ENCODE data around the gene PBXIP1. TPM values are rescaled to one million over a fixed set of nuclear protein-coding genes. Genes with fewer than 3 reads are reported as not detected.

PBXIP1 gene
- total RNA-seq = 41.0 and 47.8 TPM in 2 replicates

GRCh38 chr1:154955718-154956543, at the start of gene PBXIP1:
TSS of gene PBXIP1 (minus strand) at chr1:154956099. CDS start at chr1:154953721, 2,378 bp downstream.

GRCh38 chr1:155002464-155003226, 46.7 kb upstream of the PBXIP1 start, which contains the start of gene ZBTB7B:
TSS of gene ZBTB7B (plus strand) at chr1:155002802. CDS start at chr1:155014661, 11,859 bp downstream.

GRCh38 chr1:154993572-154994268, 37.8 kb upstream of the PBXIP1 start, which contains the start of gene LENEP:
TSS of gene LENEP (plus strand) at chr1:154993586. CDS start at chr1:154993608, 22 bp downstream.

GRCh38 chr1:154982897-154983648, 27.2 kb upstream of the PBXIP1 start, which contains the start of gene FLAD1:
TSS of gene FLAD1 (plus strand) at chr1:154983344. CDS start at chr1:154983695, 351 bp downstream.

GRCh38 chr1:154974102-154974807, 18.4 kb upstream of the PBXIP1 start, which contains the start of gene CKS1B:
TSS of gene CKS1B (plus strand) at chr1:154974681. CDS start at chr1:154974746, 65 bp downstream.

GRCh38 chr1:154970631-154971340, 14.9 kb upstream of the PBXIP1 start, which contains the start of gene SHC1:
TSS of gene SHC1 (minus strand) at chr1:154970747. CDS start at chr1:154970526, 221 bp downstream.

GRCh38 chr1:154961207-154962155, 5.6 kb upstream of the PBXIP1 start, which contains the start of gene PYGO2:
TSS of gene PYGO2 (minus strand) at chr1:154961782. CDS start at chr1:154961576, 206 bp downstream.

GRCh38 chr1:154936555-154937084, 19.3 kb downstream of the PBXIP1 start, which contains the start of gene PMVK:
TSS of gene PMVK (minus strand) at chr1:154936719. CDS start at chr1:154936685, 34 bp downstream.

Other genes starting within 250 kb of the PBXIP1 start
- gene KCNN3, start 85.8 kb downstream of the PBXIP1 start, total RNA-seq = 0.40 and 0.64 TPM in 2 replicates
- gene PMVK, start 19.4 kb downstream of the PBXIP1 start, total RNA-seq = 11.4 and 13.8 TPM in 2 replicates
- 13.3 and 13.9 TPM in 2 replicates for gene PYGO2, start 5.7 kb upstream of the PBXIP1 start, total RNA-seq
- gene SHC1, start 14.6 kb upstream of the PBXIP1 start, total RNA-seq = 224 and 240 TPM in 2 replicates
- gene CKS1B, start 18.6 kb upstream of the PBXIP1 start, total RNA-seq = 186 and 213 TPM in 2 replicates
- 27.8 and 32.6 TPM in 2 replicates for gene FLAD1, start 27.2 kb upstream of the PBXIP1 start, total RNA-seq
- gene LENEP, start 37.5 kb upstream of the PBXIP1 start, total RNA-seq = not detected in 2 replicates
- gene ZBTB7B, start 46.7 kb upstream of the PBXIP1 start, total RNA-seq = 14.7 and 15.7 TPM in 2 replicates
- gene DCST2, start 77.7 kb upstream of the PBXIP1 start, total RNA-seq = not detected in 2 replicates
- not detected in 2 replicates for gene DCST1, start 77.7 kb upstream of the PBXIP1 start, total RNA-seq
- gene ADAM15, start 95.2 kb upstream of the PBXIP1 start, total RNA-seq = 763 and 804 TPM in 2 replicates
- gene EFNA4, start 107.6 kb upstream of the PBXIP1 start, total RNA-seq = 7.9 and 9.4 TPM in 2 replicates
- gene EFNA3, start 122.7 kb upstream of the PBXIP1 start, total RNA-seq = 0.64 and 0.80 TPM in 2 replicates
- gene EFNA1, start 171.8 kb upstream of the PBXIP1 start, total RNA-seq = 30.8 and 33.2 TPM in 2 replicates
- gene SLC50A1, start 179.8 kb upstream of the PBXIP1 start, total RNA-seq = 35.6 and 39.2 TPM in 2 replicates
- 98.3 and 118 TPM in 2 replicates for gene DPM3, start 184.4 kb upstream of the PBXIP1 start, total RNA-seq
- gene KRTCAP2, start 217.2 kb upstream of the PBXIP1 start, total RNA-seq = 160 and 168 TPM in 2 replicates
- gene TRIM46, start 217.8 kb upstream of the PBXIP1 start, total RNA-seq = 1.4 and 2.7 TPM in 2 replicates

Data from mammary microvascular endothelial cell (primary cell).